H7 (cell line): ENCODE data around the gene PPM1M. TPM values are rescaled to one million over a fixed set of nuclear protein-coding genes. Genes with fewer than 3 reads are reported as not detected.
"Not testable (repeated sequence)": the region's sequence is repeated elsewhere in the genome, so short reads cannot be mapped to it uniquely, and the experiment has no call there.

Experiments used
- DNase-seq: peaks from one replicate; pipeline ENCODE4 v3.0.0; 2012
- H3K27me3 ChIP-seq: 2 replicates; pipeline ENCODE4 v1.6.0; 2011; ENCODE audit warnings: mild to moderate bottlenecking, low read length; ENCODE audit not compliant: control insufficient read depth, insufficient read depth
- H3K36me3 ChIP-seq: replicated peaks from 2 replicates; pipeline ENCODE4 v1.5.1; 2011; ENCODE audit warnings: low read length; ENCODE audit not compliant: control insufficient read depth, insufficient read depth
- H3K4me3 ChIP-seq: 2 replicates; pipeline ENCODE4 v1.5.1; 2011; ENCODE audit warnings: low read depth, mild to moderate bottlenecking, control low read depth, low read length, moderate library complexity; ENCODE audit not compliant: insufficient read depth
- total RNA-seq: library from RNA; depleted of rRNA; stranded (reverse); fragments of >200 nt; shearing (Covaris generic); gene quantifications from 2 replicates; pipeline ENCODE4 v1.2.3, GENCODE V29; 2014

Gene PPM1M
- total RNA-seq, 1 experiment from 2014 or later, result 4.5 TPM

DNA sequence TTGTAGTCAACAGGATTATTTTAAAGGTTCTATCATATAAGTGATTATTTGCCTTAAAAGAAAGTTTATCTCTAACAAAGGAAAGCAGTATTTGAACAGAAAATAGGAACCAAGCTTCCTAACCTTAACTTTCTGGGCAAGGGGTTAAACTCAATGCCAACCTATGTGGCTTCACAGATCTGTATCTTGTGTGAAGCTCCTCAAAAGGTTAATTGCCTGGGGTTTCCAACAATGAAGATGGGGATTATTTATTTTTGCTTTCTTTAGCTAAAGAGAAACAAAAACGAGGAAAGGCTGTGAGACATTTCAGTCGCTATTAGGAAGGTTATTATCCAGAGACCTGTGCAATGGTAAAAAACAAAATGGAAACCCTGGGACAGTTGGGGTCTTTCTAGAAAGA, 34.0 kb downstream of the PPM1M start:
- no peaks in the 10 kb centered on the region for H3K27me3 ChIP-seq
- H3K36me3 ChIP-seq, result no peaks in the 10 kb centered on the region; the same call in 1 of the 2 replicates
- no peak for DNase-seq
- no peak overlapping the region for H3K4me3 ChIP-seq

DNA sequence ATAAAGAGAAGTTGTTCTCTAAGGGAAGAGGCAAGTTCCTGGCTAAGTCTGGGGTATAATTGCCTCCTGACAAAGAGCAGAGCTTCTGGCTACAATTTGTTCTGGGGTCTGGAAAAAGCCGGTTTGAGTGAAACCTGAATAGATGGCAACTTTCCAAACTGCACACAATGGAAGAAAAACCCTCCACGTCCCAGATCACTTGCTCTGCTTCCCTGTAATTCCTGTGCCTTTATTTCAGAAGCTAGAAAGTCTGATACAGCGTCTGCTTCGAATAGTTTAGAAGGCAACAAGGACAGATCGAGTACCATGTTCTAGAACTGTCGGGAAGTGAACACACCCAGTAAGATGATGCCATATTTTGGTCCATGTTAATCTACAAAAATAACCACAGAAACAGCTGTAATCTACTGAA, 34.5 kb downstream of the PPM1M start:
- H3K4me3 ChIP-seq, result no peak overlapping the region

DNA sequence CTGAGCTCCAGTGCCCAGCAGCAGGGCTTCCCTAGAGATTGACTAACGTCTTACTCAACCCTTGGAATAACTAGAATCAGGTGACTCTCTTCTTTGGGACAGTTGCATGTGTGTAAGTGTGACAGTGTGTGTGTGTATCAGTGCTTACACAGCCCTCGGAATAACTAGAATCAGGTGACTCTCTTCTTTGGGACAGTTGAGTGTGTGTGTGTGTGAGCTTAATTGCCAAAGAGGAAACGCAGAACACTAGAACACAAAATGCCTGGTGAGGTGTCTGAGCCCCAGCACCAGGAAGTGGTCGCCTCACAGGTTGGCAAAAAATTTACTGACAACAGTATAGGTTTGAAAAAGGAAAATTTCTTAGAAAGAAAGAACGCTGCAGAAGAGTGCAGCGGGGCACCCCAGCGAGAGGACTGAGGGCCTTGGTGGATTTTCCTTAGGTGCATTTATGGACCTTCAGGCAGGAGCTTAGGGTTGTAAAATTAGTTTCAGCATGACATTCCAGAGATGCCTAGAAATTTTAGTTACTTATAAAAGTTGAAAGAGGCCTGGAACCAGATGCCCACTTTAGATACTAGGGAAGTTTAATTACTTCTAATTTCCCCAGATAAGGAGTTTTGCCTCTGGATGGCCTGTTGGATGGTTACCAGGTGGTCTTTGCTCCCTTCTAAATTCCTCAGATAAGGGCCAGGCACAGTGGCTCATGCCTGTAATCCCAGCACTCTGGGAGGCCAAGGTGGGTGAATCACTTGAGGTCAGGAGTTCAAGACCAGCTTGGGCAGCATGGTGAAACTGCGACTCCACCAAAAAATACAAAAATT, 36.6 kb downstream of the PPM1M start:
- Histone ChIP-seq H3K4me3 (no peak overlapping the region), H3K36me3 (no peaks in the 10 kb centered on the region; the same call in 1 of the 2 replicates), H3K27me3 (no peaks in the 10 kb centered on the region)
- no peak for DNase-seq

More for the DNA sequence above, 34.5 kb downstream of the PPM1M start:
- DNase-seq, result no peak
- H3K36me3 ChIP-seq, result no peaks in the 10 kb centered on the region; the same call in 1 of the 2 replicates
- H3K27me3 ChIP-seq, result no peaks in the 10 kb centered on the region

DNA sequence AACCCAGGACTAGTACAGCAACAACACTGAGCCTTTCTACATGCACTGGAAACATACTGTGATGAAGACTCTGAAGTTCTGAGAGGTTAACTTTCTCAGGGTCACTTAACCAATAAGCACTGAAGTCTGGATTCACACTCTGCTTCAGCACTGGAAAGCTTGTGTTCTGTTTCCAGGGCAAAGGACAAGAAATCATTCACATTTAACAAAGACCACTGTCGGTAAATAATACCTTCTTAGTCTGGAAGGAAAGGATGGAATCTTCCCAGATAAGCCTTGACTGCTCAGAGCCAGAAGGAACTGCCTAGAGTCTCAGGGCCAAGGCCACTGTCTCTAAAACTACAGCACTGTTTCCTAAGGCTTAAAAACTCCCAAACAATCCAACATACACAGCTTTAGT, 37.7 kb downstream of the PPM1M start:
- H3K27me3 ChIP-seq, result no peaks in the 10 kb centered on the region
- H3K4me3 ChIP-seq, result no peak overlapping the region
- no peak for DNase-seq
- no peaks in the 10 kb centered on the region; the same call in 1 of the 2 replicates for H3K36me3 ChIP-seq

DNA sequence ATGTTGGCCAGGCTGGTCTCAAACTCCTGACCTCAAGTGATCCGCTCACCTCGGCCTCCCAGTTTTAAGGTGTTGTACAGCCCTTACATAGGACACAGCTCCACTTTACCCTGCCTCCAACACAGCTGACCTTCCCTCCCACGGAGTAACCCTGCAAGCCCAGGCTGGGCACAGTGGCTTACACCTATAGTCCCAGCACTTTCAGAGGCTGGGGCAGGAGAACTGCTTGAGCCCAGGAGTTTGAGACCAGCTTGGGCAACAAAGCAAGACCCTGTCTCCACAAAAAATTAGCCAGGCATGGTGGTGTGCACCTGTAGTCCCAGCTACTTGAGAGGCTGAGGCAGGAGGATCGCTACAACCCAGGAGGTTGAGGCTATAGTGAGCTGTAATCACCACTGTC, 38.5 kb downstream of the PPM1M start:
- H3K27me3 ChIP-seq, H3K36me3 ChIP-seq, H3K4me3 ChIP-seq, DNase-seq: not testable (repeated sequence)

DNA sequence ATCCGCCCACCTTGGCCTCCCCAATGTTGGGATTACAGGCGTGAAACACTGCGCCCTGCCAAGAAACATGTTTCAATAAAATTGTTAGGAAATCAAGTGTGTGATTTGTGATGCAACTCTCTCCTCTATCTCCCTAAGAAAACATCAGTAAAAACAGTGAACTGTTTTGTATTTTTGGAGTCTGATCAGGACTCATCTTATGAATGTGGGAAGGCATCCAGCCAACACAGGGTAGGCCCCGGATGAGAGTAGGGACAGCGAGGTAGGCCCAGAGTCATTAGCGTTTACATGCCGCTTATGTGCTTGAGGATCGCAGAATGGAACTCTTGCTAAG, 41.2 kb downstream of the PPM1M start:
- H3K4me3 ChIP-seq, result peak overlapping the region; percentile 64; the same call in 1 of the 2 replicates
- H3K36me3 ChIP-seq, result no peaks in the 10 kb centered on the region; the same call in 1 of the 2 replicates
- H3K27me3 ChIP-seq, result no peaks in the 10 kb centered on the region
- DNase-seq, result peak; percentile 34

DNA sequence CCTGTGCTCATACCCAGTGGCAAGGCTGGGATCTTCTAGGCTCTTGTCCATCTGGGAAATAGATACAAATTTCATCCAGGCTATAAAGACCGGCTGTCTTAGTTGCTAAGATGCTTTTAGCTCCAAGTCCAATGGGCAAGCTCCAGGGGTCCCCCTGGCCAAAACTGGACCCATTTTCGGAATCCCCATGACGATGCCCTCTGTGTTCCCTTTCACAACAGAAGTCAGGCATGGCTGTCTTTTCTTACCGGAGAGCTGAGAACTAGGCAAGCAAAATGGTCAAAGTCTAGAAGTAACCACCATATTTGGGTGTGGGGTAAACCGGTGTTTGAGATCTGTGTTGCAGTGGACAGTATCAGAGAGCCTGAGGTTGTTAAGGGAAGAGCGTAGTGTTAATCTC, 43.1 kb downstream of the PPM1M start:
- Histone ChIP-seq H3K4me3 (no peak overlapping the region), H3K36me3 (no peaks in the 10 kb centered on the region; the same call in 1 of the 2 replicates), H3K27me3 (no peaks in the 10 kb centered on the region)
- no peak for DNase-seq

DNA sequence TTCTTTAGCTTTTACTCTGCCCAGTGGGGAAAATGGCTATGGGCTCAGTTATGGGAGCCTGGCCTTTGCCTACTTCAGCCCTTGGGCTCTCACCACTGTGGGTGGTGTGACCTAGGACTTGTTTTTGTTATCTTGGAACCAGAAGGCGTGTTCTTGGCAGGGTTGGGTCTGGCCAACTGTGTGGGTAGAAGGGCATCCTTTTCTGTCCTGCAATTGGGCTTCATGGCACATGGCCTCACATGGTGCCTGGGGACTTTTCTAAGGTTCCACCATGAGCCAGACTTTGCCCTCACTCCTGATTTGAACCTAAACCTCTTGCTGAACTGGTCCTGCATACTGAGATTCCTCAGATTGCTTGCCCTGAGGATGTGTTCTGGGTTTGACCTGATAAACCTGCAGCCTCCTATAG, 43.8 kb downstream of the PPM1M start:
- H3K4me3 ChIP-seq, result no peak overlapping the region
- no peak for DNase-seq
- H3K36me3 ChIP-seq, result no peaks in the 10 kb centered on the region; the same call in 1 of the 2 replicates
- H3K27me3 ChIP-seq, result no peaks in the 10 kb centered on the region

DNA sequence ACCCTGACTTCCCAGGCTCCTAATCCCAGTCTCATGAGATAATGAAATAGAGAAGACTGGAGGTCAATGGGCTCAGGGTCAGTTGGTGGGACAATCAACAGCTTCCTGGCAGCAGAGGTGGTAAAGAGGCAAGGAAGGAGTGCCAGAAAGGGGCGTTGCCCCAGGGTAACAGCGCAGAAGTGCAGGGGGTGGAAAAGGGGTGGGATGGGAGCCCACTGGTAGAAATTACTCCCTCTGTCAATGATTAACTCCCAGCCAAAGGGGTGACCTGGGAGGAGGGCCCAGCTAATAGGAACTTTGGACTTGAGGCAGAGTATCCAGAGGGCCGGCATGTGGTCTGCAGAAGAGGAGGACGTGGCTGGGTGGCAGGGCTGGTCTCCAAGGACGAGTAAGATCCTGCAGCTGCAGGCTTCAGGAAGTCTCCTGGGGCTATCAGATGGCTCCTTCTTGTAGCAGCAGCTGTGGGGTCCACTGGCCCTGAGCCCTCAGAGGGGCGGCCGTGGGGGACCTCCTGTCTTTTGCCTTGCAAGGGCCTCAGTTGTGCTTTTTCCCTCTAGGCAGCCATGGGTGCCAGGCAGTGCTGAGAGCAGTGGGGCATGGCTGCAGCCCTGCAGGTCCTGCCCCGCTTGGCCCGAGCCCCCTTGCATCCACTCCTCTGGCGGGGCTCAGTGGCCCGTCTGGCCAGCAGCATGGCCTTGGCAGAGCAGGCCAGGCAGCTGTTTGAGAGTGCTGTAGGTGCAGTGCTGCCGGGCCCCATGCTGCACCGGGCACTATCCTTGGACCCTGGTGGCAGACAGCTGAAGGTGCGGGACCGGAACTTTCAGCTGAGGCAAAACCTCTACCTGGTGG, 44.4 kb downstream of the PPM1M start:
- Histone ChIP-seq H3K4me3 (no peak overlapping the region), H3K36me3 (no peaks in the 10 kb centered on the region; the same call in 1 of the 2 replicates), H3K27me3 (no peaks in the 10 kb centered on the region)
- peak; percentile 63 for DNase-seq

DNA sequence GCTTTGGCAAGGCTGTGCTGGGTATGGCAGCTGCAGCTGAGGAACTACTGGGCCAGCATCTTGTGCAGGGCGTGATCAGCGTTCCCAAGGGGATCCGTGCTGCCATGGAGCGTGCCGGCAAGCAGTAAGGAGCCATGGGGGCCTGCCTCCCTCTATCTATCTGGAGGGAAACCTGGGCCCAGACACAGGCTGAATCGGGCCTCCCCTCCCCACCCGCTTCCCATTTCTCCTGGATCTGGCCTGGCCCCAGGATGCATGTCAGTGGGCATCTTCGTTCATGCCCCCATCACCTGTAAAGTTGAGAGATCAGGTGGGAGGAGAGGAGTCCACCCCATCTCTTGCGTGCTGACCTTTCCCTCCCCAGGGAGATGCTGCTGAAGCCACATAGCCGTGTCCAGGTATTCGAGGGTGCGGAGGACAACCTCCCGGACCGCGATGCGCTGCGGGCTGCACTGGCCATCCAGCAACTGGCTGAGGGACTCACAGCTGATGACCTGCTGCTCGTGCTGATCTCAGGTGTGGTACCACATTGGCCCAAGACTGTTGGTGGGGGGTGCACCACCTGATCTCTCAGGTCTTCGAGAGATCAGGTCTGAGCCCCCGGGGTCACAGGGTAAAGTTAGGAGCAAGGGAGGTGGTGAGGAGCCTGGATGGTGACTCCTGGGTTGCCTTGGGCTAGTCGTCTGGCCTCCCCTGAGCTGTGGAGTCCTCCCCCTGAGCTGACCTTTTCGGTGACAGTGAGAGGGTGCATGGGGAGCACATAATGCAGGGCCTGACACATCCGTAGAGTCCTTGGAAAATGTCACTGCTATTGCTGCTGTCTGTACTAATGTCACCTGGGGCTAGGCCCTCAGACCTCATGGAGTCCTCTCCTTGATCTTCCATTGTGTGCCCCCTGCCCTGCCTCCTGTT, 45.3 kb downstream of the PPM1M start:
- no peak overlapping the region for H3K4me3 ChIP-seq
- no peaks in the 10 kb centered on the region for H3K27me3 ChIP-seq
- no peaks in the 10 kb centered on the region; the same call in 1 of the 2 replicates for H3K36me3 ChIP-seq
- DNase-seq, result peak; percentile 22

DNA sequence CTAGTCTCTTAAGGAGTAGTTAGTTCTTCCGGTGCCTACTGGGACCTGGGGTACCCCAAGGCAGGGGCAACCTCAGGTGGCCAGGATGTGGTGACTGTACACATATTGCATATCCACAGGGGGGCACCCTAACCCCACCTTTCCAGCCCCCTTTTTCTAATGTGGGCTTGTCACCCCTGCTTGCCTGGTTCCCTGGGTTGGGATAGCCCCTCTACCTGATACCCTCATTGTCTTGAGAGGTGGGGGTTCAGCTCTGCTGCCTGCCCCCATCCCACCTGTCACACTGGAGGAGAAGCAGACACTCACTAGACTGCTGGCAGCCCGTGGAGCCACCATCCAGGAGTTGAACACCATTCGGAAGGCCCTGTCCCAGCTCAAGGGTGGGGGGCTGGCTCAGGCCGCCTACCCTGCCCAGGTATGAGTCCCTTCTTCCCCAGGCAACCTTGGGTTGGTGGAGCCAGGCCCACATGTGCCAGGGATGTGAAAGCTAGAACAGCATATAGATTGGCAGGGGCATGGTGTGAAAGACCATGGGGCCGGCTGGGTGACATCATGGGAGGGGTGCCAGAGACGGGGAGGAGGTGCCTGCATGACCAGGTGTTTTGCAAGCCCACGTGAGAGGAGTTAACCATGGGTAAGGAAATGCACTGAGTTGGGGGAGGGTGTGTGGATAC, 46.1 kb downstream of the PPM1M start:
- Histone ChIP-seq H3K27me3 (no peaks in the 10 kb centered on the region), H3K4me3 (no peak overlapping the region), H3K36me3 (no peaks in the 10 kb centered on the region; the same call in 1 of the 2 replicates)
- DNase-seq, result peak; percentile 86

DNA sequence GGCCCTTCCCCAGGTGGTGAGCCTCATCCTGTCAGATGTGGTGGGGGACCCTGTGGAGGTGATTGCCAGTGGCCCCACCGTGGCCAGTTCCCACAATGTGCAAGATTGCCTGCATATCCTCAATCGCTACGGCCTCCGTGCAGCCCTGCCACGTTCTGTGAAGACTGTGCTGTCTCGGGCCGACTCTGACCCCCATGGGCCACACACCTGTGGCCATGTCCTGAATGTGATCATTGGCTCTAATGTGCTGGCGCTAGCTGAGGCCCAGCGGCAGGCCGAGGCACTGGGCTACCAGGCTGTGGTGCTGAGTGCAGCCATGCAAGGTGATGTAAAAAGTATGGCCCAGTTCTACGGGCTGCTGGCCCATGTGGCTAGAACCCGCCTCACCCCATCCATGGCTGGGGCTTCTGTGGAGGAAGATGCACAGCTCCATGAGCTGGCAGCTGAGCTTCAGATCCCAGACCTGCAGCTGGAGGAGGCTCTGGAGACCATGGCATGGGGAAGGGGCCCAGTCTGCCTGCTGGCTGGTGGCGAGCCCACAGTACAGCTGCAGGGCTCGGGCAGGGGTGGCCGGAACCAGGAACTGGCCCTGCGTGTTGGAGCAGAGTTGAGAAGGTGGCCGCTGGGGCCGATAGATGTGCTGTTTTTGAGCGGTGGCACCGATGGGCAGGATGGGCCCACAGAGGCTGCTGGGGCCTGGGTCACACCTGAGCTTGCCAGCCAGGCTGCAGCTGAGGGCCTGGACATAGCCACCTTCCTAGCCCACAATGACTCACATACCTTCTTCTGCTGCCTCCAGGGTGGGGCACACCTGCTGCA, 46.9 kb downstream of the PPM1M start:
- H3K4me3 ChIP-seq, result no peak overlapping the region
- H3K27me3 ChIP-seq, result no peaks in the 10 kb centered on the region
- peak; percentile 23 for DNase-seq
- no peaks in the 10 kb centered on the region; the same call in 1 of the 2 replicates for H3K36me3 ChIP-seq
